Tibial nerve (tissue), 4 donors: ENCODE data around the gene SNAPC2. TPM values are rescaled to one million over a fixed set of nuclear protein-coding genes. Genes with fewer than 3 reads are reported as not detected.

Experiments used
- DNase-seq, 2 donors: peaks; one replicate each; pipeline ENCODE4 v3.0.0-alpha.2; 2019; ENCODE audit warnings: low spot score in 2 of 2
- H3K27ac ChIP-seq, 4 donors: fragments of 200-600 bp; sonication (generic) in 3 of 4; one replicate each; pipeline ENCODE4 v1.5.1; 2017 to 2019; ENCODE audit warnings: mild to moderate bottlenecking in 1 of 4
- H3K27me3 ChIP-seq, 2 donors: fragments of 200-600 bp; sonication (generic) in 1 of 2; one replicate each; pipeline versions ENCODE4 v1.5.1 to v1.6.0; 2017 to 2019
- H3K36me3 ChIP-seq, 3 donors: fragments of 200-600 bp; sonication (generic); one replicate each; pipeline ENCODE4 v1.5.1; 2018 to 2019
- H3K4me1 ChIP-seq, 4 donors: fragments of 200-600 bp; sonication (generic) in 3 of 4; one replicate each; pipeline ENCODE4 v1.5.1; 2017 to 2019
- H3K4me3 ChIP-seq, 4 donors: fragments of 200-600 bp; sonication (generic) in 3 of 4; one replicate each; pipeline ENCODE4 v1.5.1; 2017 to 2019; ENCODE audit warnings: mild to moderate bottlenecking in 1 of 4, moderate library complexity in 1 of 4
- H3K9me3 ChIP-seq, 4 donors: fragments of 200-600 bp; sonication (generic) in 3 of 4; one replicate each; pipeline ENCODE4 v1.5.1; 2017 to 2019
- EP300 ChIP-seq, 2 donors: sonication (generic); formaldehyde crosslinking; IDR thresholded peaks; one replicate each; pipeline ENCODE4 v1.6.1; 2017; ENCODE audit warnings: antibody characterized with exemption in 2 of 2, mild to moderate bottlenecking in 1 of 2
- POLR2A ChIP-seq, 2 donors: fragments of 450-650 bp; IDR thresholded peaks; one replicate each; pipeline ENCODE4 v1.6.1; 2017; ENCODE audit warnings: antibody characterized with exemption in 2 of 2, mild to moderate bottlenecking in 2 of 2, moderate library complexity in 2 of 2
- WGBS, 2 donors: methylation state at CpG; one replicate each; pipeline ENCODE4 v1.1.5; 2018; 5-methylcytosine and 5-hydroxymethylcytosine counted together
- total RNA-seq, 4 donors: library from RNA; depleted of rRNA; stranded (reverse); fragments of >200 nt; gene quantifications; one replicate each; pipeline ENCODE4 v1.1.0, GENCODE V29; 2016
- TF ChIP-seq, protein P1 (sequence below), 5 experiments: fragments of 200-600 bp in 3 of 5; fragments of 450-650 bp in 2 of 5; sonication (generic) in 3 of 5; IDR thresholded peaks; one replicate each; pipeline ENCODE4 v1.5.1; 2016 to 2019; ENCODE audit warnings: antibody characterized with exemption in 5 of 5, mild to moderate bottlenecking in 3 of 5, moderate library complexity in 2 of 5

SNAPC2 gene
- total RNA-seq, 4 donors from 2014 or later: 11.6 to 26.4 (median 16.1) TPM

DNA sequence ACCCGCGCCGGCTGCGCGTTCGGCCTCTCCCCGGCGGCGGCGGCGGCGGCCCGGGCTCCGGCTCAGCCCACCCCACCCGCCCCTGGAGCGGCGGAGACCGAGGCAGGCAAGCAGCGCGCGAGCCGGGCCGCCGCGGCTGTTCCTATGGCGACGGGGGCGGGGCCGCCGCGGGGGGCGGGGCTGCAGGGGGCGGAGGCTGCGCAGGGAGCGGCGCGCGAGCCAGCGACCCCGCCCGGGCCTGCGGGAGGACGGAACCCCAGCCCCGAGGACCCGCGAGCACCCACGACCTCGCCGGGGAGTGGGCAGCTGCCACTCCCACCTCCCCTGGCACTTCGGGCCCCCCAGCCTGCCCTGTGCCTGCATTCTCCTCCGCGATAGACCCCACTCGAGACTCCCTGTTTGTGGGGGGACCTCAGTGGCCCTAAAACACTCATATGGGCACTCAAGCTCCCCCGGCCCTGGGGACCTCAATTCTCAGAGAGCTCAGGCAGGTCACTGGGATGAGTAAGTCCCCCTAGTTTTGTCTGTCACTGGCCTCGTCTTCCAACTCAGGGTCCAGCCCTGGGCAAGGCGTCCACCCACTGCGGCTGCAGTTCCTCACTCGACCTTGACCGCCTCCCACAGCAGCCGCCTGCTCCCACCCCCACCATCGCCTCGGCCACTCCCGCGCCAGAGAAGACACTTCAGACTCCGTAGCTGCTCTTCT lies 6.0 kb downstream of the SNAPC2 start, which contains the start of gene CTXN1:
CTXN1 (minus strand) TSS at position 115 of the 706 bp plus-strand sequence. CDS start 597 bp downstream, outside the sequence.
- TF ChIP-seq, protein P1, sequence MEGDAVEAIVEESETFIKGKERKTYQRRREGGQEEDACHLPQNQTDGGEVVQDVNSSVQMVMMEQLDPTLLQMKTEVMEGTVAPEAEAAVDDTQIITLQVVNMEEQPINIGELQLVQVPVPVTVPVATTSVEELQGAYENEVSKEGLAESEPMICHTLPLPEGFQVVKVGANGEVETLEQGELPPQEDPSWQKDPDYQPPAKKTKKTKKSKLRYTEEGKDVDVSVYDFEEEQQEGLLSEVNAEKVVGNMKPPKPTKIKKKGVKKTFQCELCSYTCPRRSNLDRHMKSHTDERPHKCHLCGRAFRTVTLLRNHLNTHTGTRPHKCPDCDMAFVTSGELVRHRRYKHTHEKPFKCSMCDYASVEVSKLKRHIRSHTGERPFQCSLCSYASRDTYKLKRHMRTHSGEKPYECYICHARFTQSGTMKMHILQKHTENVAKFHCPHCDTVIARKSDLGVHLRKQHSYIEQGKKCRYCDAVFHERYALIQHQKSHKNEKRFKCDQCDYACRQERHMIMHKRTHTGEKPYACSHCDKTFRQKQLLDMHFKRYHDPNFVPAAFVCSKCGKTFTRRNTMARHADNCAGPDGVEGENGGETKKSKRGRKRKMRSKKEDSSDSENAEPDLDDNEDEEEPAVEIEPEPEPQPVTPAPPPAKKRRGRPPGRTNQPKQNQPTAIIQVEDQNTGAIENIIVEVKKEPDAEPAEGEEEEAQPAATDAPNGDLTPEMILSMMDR (IDR thresholded peaks at IDR 0.05): no peak
- TF ChIP-seq POLR2A (IDR thresholded peaks at IDR 0.05) (no peak), EP300 (IDR thresholded peaks at IDR 0.05) (no peak)
- peaks cover 0 to 78% (median 32%) of the 10 kb centered on the region in 4 donors for H3K4me1 ChIP-seq
- H3K4me3 ChIP-seq: peak within 1 kb of the TSS; percentile 35 to 61 (median 36)
- no peaks in the 10 kb centered on the region for H3K27me3 ChIP-seq
- peak; percentile 58 to 64 for DNase-seq
- peaks cover 1 to 47% (median 2%) of the 10 kb centered on the region in 3 donors for H3K36me3 ChIP-seq
- no peaks in the 10 kb centered on the region for H3K9me3 ChIP-seq
- H3K27ac ChIP-seq: peak within 1 kb of the TSS in 2 of 4 donors; percentile 32 to 71
- WGBS, 2 donors: 20 to 25% methylated on average over 15 to 19 of the region's 65 CpGs

DNA sequence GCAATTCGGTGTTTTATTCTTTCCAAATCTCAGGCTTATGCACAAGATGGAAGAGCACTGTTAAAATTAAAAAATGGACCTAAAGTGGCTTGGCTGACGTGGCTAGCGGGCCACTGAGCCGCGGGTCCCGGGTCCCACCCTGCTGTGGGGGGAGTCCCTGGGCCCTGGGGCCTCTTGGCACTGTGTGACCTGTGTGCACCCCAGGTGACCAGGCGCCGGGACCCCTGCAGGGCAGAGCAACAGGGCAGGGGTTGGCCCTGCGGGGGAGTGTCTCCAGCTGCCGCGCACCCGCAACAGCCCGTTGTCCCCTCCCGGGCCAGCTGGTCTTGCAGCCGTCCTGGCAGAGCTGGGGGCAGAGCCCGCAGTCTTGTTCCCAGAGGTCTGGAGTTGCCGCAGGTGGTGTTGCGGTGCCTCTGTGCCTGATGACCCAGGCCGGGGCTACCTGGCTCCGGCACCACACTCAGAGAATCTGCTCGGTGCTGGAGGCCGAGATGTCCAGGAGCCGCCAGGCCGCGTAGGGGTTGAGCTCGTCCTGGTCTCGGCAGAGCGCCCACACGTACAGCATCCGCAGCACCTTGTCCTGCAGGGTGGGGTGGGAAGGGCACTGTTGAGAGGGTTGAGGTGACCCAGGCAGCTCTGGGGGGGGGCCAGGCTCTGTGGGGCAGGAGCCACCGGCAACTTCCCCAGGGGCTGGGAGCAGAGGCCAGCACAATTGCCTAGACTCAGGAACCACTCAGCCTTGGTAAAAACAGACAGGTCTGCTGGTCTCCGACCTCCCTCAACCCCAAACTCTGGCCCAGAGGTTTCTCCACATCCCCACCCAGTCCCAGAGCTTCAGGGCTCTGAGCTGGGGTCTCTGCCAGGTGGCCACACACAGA lies 6.8 kb downstream of the SNAPC2 start:
- Histone ChIP-seq H3K27ac (peak overlapping the region in 2 of 4 donors; percentile 84 to 87), H3K9me3 (no peaks in the 10 kb centered on the region), H3K27me3 (no peaks in the 10 kb centered on the region), H3K36me3 (peaks cover 2 to 52% (median 9%) of the 10 kb centered on the region in 3 donors), H3K4me1 (peaks cover 0 to 70% (median 24%) of the 10 kb centered on the region in 4 donors), H3K4me3 (no peak overlapping the region)
- WGBS, 2 donors: 80 to 82% methylated on average over 29 to 30 of the region's 32 CpGs
- TF ChIP-seq POLR2A (IDR thresholded peaks at IDR 0.05) (no peak), EP300 (IDR thresholded peaks at IDR 0.05) (no peak)
- DNase-seq: no peak

DNA sequence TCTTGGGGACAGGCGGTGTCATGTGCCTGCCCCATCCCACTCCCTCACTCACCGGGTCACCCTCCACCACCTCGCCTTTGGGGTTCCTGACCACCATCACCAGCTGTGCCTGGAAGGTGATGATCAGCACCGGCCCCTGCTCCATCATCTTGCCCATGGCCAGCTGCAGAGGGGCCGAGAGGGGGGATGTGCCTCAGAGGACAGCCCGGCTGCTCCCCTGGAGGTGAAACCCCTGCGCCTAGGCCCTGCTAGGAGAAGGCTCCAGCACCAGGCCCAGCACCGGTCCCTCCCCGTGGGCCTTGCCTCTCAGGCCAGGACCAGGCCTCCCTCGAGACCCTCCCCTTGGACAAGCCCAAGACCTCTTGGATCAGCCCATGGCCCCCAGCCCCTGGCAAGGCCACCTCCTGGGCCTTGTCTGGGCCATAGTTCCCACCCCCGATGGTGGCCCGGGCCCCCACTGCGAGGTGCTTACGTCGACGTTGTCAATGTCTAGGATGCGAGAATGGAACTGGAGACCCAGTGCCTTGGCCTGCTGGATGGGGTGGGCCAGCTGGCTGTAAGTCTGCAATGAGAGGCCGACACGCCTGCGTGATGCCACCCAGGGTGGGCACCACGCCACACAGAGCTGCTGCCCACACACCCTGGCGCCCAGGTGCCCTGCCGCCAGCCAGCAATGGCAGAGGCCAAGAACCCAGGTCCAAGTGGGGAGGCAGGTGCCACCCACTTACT lies 7.6 kb downstream of the SNAPC2 start:
- DNase-seq: no peak
- Histone ChIP-seq H3K4me3 (no peak overlapping the region), H3K36me3 (peaks cover 4 to 52% (median 17%) of the 10 kb centered on the region in 3 donors), H3K4me1 (peaks cover 0 to 62% (median 23%) of the 10 kb centered on the region in 4 donors), H3K27ac (peak overlapping the region; percentile 56 to 87 (median 80)), H3K27me3 (no peaks in the 10 kb centered on the region), H3K9me3 (no peaks in the 10 kb centered on the region)
- TF ChIP-seq EP300 (IDR thresholded peaks at IDR 0.05) (no peak), POLR2A (IDR thresholded peaks at IDR 0.05) (no peak)
- TF ChIP-seq, protein P1 (IDR thresholded peaks at IDR 0.05): no peak
- WGBS, 2 donors: 87 to 88% methylated on average over 13 to 20 of the region's 23 CpGs

DNA sequence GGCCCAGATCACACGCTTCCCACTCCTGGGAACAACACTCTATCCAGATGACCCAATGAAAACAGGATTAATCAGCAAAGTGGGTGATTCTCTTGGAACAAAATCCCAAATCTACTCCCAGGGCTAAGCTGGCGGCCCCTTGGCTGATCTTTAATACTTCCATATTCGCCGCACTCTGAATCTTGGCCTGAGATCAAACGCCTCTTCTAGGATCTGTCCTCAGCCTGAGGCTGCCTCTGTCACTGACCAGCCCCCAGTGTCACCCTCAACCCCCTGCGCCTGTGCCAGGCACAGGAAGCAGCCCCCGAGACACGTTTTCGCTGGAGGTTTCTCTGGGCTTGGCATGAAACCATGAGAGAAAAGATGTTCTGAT lies 8.2 kb downstream of the SNAPC2 start:
- DNase-seq: no peak
- Histone ChIP-seq H3K4me3 (no peak overlapping the region), H3K27ac (peak overlapping the region; percentile 56 to 87 (median 80)), H3K27me3 (no peaks in the 10 kb centered on the region), H3K36me3 (peaks cover 4 to 52% (median 23%) of the 10 kb centered on the region in 3 donors), H3K4me1 (peaks cover 0 to 60% (median 23%) of the 10 kb centered on the region in 4 donors), H3K9me3 (no peaks in the 10 kb centered on the region)
- no peak for TF ChIP-seq EP300 (IDR thresholded peaks at IDR 0.05)
- no peak for TF ChIP-seq POLR2A (IDR thresholded peaks at IDR 0.05)
- TF ChIP-seq, protein P1 (IDR thresholded peaks at IDR 0.05): no peak
- WGBS, 2 donors: 64 to 73% methylated on average over 9 of the region's 9 CpGs
